NCI-H2196 treated with DMSO at 0.1 percent for 48 hours (cell line): Measurements from ENCODE around the gene ASPN.
"Not testable (repeated sequence)": the region's sequence is repeated elsewhere in the genome, so short reads cannot be mapped to it uniquely, and the experiment has no call there.

Source experiments
- DNase-seq: peaks from one replicate; lab custom pipeline; 2025; ENCODE audit not compliant: unreplicated experiment; lab: John Stamatoyannopoulos, UW

Gene ASPN

DNA sequence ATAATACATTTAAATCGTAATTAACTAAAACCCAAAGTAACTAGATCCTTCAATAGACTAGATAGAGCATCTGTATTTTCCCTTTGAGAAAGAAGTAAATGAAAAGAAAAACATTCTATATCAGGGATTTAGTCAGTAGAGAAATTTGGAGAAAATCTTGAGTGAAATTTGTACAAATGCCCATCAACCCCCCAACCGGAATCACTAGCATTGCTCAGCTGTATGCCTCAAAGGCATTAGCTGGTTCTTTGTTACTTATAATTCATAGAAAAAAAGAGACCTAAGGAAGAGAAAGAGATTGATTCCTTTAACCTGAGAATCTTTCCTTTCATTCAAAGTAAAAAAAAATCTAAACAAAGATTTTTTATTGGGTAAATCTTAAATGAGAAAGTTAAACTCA, 58.7 kb downstream of the ASPN start:
- no peak for DNase-seq

DNA sequence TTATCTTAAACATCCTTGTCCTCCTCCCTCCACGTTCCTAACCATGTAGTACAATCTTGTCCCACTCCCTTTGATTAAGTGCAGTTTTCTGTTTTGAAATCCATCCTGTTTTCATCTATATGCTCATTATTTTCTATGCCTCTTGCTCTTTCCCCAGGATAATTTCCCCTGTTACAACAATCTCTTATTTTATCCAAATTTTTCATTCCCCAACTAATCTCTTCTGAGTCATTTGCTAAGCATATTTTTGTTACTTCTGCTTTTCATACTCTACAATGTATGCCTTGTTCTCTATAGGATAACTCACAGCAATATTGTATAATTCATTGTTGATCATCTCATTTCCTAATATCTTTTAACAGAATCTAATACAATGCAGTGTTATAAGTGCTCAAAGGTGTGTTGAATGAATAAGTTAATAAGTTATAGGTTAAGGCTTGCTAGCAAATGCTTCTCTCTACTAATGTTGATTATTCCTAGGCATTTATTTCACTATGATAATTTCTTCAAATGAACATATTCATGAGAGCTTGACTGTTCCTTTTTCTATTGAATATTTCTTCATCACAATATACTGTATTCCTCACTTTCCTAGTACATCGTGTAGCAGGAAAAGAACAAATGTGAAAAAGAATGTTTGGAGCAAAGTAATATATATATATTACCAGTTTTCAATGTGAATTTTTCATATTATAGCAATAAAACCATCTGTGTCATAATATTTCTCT, 59.5 kb downstream of the ASPN start:
- no peak for DNase-seq

DNA sequence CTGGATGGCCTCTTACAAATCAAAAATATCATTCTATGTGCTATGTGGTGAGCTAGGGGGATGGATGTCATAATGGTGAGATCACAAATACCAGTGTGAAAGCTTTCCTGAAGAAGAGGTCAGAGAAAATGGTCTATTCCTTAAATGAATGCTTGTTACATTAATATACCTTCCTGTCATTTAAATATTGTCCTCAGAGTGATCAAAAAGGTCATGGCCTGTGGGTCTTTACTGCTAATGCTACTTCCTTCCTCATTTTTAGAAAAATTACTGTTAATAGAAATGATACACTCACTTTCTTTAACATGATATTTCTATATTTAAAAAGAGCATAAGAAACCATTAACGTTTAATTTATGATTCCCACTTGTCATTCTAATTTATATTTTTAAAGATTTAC, 67.7 kb downstream of the ASPN start:
- DNase-seq = no peak

DNA sequence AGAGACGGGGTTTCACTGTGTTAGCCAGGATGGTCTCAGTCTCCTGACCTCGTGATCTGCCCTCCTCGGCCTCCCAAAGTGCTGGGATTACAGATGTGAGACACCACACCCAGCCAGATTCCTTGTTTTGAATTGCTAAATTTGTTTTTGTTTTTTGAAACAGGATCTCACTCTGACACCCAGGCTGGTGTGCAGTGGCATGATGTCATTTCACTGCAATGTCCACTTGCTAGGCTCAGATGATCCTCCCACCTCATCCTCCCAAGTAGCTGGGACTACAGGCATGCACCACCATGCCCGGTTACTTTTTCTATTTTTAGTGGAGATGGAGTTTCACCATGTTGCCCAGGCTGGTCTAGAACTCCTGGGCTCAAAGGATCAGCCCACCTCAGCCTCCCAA, 71.1 kb downstream of the ASPN start:
- DNase-seq = not testable (repeated sequence)

- no peak for DNase-seq
Observed at GRCh38 chr9:92408747-92409478, 73.4 kb downstream of the ASPN start.

- no peak for DNase-seq
Observed at GRCh38 chr9:92407818-92408217, 74.5 kb downstream of the ASPN start.

GRCh38 chr9:92406477-92406876, 75.8 kb downstream of the ASPN start:
- no peak for DNase-seq
